Measurements from ENCODE around the gene EMC7. TPM values are rescaled to one million over a fixed set of nuclear protein-coding genes. Genes with fewer than 3 reads are reported as not detected.
"Not testable (repeated sequence)": the region's sequence is repeated elsewhere in the genome, so short reads cannot be mapped to it uniquely, and the experiment has no call there.

The EMC7 gene
- total and polyA plus RNA-seq, 8 donors: 25.8 to 48.4 (median 33.8) TPM

DNA sequence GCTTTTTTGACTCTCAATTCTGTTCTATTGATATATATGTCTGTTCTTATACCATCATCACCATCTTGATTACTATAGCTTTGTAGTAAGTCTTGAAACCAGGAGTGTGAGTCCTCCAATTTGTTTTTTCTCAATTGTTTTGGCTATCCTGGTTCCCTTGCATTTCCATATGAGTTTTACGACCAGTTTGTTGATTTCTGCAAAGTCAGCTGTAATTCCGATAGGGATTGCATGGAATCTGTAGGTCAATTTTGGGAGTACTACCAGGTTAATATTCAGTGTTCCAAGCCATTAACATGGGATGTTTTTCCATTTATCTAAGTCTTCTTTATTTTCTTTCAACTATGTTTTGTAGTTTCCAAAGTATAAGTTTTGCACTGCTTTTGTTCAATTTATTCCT, 27.2 kb upstream of the EMC7 start:
- no peaks in the 10 kb centered on the region for H3K9me3 ChIP-seq
- H3K4me1 ChIP-seq: no peaks in the 10 kb centered on the region
- H3K27ac ChIP-seq: no peak overlapping the region
- ATAC-seq (no peak), DNase-seq (no peak), FAIRE-seq (no peak)
- no peaks in the 10 kb centered on the region for H3K36me3 ChIP-seq
- 48 to 49% methylated on average over 2 of the region's 2 CpGs for whole genome bisulfite sequencing, 2 donors
- intact Hi-C loops (cut with DNase I): no loop called here
- H3K27me3 ChIP-seq: no peaks in the 10 kb centered on the region
- TF ChIP-seq, protein P1, sequence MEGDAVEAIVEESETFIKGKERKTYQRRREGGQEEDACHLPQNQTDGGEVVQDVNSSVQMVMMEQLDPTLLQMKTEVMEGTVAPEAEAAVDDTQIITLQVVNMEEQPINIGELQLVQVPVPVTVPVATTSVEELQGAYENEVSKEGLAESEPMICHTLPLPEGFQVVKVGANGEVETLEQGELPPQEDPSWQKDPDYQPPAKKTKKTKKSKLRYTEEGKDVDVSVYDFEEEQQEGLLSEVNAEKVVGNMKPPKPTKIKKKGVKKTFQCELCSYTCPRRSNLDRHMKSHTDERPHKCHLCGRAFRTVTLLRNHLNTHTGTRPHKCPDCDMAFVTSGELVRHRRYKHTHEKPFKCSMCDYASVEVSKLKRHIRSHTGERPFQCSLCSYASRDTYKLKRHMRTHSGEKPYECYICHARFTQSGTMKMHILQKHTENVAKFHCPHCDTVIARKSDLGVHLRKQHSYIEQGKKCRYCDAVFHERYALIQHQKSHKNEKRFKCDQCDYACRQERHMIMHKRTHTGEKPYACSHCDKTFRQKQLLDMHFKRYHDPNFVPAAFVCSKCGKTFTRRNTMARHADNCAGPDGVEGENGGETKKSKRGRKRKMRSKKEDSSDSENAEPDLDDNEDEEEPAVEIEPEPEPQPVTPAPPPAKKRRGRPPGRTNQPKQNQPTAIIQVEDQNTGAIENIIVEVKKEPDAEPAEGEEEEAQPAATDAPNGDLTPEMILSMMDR (IDR thresholded peaks at IDR 0.05): no peak
- H3K4me3 ChIP-seq: no peak overlapping the region

DNA sequence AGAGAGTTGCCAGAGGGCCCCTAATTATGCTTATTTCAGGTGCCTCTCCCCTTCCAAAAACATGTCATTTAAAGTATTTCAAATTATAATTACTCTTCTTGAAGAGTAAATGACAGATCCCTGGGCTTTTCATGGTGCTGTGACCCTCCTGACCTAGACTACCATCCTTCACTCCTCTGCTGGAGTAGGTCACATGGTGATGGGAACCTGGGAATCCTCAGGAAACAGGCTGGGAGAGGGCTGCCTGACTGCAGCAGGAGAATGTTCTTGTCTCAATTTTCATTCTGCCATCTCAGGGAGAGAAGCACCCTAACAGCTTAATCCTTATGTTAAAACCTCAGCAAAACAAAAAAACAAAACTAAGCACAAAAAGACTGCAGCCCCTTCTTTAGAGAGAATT, 24.9 kb upstream of the EMC7 start:
- no peaks in the 10 kb centered on the region for H3K36me3 ChIP-seq
- H3K9me3 ChIP-seq: no peaks in the 10 kb centered on the region
- H3K27me3 ChIP-seq: no peaks in the 10 kb centered on the region
- no peak overlapping the region for H3K27ac ChIP-seq
- no peak overlapping the region for H3K4me3 ChIP-seq
- ATAC-seq (no peak), FAIRE-seq (no peak), DNase-seq (no peak)
- H3K4me1 ChIP-seq: no peaks in the 10 kb centered on the region
- intact Hi-C loops (cut with DNase I): no loop called here
- TF ChIP-seq, protein P1 (IDR thresholded peaks at IDR 0.05): no peak

DNA sequence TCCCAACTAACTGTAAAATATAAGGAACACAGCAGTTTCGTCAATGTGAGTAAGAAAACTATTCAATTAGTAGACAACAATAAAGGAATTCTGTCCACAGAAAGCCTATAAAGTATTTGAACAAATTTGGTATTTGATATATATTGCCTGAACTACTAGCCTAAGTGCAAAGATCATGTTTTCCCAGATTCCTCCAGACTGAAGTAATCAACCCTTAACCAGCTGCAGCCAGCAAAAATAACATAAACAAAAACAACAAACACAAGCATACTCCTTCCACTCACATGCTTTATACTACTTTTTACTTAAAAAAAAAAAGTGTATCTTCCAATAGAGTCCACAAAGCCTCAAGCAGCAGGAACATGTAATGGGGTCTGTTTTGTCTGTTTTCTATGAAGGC, 24.3 kb upstream of the EMC7 start:
- no peaks in the 10 kb centered on the region for H3K27me3 ChIP-seq
- H3K9me3 ChIP-seq: no peaks in the 10 kb centered on the region
- intact Hi-C loops (cut with DNase I): no loop called here
- FAIRE-seq (no peak), ATAC-seq (no peak), DNase-seq (no peak)
- H3K27ac ChIP-seq: no peak overlapping the region
- TF ChIP-seq, protein P1 (IDR thresholded peaks at IDR 0.05): no peak
- no peaks in the 10 kb centered on the region for H3K4me1 ChIP-seq
- no peaks in the 10 kb centered on the region for H3K36me3 ChIP-seq
- WGBS, 2 donors: 17 to 31% methylated on average over 1 of the region's 1 CpG
- H3K4me3 ChIP-seq: no peak overlapping the region

DNA sequence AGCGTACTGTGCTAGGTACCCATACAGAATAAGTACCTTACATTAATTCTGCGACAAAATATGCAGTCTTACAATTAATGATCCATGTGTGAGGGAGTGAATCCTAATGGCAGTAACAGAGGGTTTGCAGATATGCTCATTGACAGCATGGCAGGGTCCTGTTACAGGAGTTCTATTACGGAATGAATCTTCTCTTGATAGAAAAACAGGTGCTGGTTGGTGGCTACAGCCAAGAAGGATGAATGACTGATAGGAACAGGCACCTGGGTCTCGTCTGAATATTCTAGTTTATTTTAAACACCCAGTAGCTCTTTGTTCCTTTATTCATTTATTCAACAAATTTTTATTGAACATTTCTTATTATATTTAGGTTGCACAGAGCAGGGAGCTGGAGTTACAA, 23.0 kb upstream of the EMC7 start:
- ATAC-seq (no peak), DNase-seq (no peak), FAIRE-seq (no peak)
- no peak overlapping the region for H3K4me3 ChIP-seq
- H3K9me3 ChIP-seq: no peaks in the 10 kb centered on the region
- H3K36me3 ChIP-seq: no peaks in the 10 kb centered on the region
- H3K27me3 ChIP-seq: no peaks in the 10 kb centered on the region
- intact Hi-C loops (cut with DNase I): no loop called here
- H3K4me1 ChIP-seq: no peaks in the 10 kb centered on the region
- WGBS, 2 donors: 65 to 71% methylated on average over 4 of the region's 4 CpGs
- H3K27ac ChIP-seq: no peak overlapping the region
- TF ChIP-seq, protein P1 (IDR thresholded peaks at IDR 0.05): no peak

DNA sequence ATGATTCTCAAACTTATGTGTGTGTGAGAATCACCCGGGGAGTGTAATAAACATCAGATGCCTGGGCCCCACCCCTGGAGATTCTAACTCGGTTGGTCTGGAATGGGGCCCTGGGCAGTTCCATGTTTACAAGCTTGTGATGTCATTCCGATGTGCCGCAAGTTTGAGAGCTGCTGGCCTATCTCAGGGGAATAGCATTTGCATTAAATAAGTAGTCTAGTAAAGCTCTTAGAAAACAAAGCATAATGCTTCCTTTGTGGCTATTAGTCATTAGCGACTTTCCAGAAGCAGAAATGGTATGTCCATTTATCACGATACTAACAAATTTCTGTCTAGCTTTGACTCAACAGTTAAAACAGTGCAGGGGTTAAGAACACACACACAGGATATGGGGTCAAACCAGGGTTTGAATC, 21.1 kb upstream of the EMC7 start:
- intact Hi-C loops (cut with DNase I): no loop called here
- FAIRE-seq (no peak), ATAC-seq (peak in 1 of 4 donors; percentile 18), DNase-seq (no peak)
- Histone ChIP-seq H3K4me1 (no peaks in the 10 kb centered on the region), H3K9me3 (no peaks in the 10 kb centered on the region), H3K36me3 (no peaks in the 10 kb centered on the region), H3K4me3 (no peak overlapping the region), H3K27me3 (no peaks in the 10 kb centered on the region), H3K27ac (no peak overlapping the region)
- TF ChIP-seq, protein P1 (IDR thresholded peaks at IDR 0.05): no peak
- WGBS, 2 donors: 24% methylated on average over 6 of the region's 6 CpGs

DNA sequence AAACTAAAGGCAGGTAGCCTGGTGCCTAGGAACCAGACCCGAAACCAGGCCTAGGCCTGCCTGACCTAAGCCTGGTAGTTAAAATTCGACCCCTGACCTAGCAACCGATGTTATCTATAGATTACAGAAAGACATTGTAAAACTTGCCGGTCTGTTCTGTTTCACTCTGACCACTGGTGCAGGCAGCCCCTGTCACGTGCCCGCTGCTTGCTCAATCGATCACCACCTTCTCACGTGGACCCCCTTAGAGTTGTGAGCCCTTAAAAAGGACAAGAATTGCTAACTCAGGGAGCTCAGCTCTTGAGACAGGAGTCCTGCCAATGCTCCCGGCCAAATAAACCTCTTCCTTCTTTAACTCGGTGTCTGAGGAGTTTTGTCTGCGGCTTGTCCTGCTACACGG, 20.1 kb upstream of the EMC7 start:
- H3K9me3 ChIP-seq; H3K4me1 ChIP-seq; FAIRE-seq; H3K27me3 ChIP-seq; intact Hi-C loops (cut with DNase I); H3K27ac ChIP-seq; H3K4me3 ChIP-seq; H3K36me3 ChIP-seq; ATAC-seq; DNase-seq: not testable (repeated sequence)
- WGBS, 2 donors: 84 to 87% methylated on average over 12 of the region's 12 CpGs

DNA sequence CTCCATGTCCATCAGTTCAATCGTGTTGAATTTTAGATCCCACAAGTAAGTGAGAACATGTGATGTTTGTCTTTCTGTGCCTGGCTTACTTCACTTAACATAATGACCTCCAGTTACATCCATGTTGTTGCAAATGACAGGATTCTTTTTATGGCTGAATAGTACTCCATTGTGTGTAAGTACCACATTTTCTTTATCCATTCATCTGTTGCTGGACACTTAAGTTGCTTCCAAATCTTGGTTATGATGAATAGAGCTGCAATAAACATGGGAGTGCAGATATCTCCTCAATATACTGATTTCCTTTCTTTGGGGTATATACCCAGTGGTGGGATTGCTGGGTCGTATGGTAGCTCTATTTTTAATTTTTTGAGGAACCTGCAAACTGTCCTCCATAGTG, 18.8 kb upstream of the EMC7 start:
- DNase-seq; H3K4me1 ChIP-seq; ATAC-seq; H3K4me3 ChIP-seq; H3K9me3 ChIP-seq; H3K27ac ChIP-seq; FAIRE-seq; intact Hi-C loops (cut with DNase I); H3K36me3 ChIP-seq; H3K27me3 ChIP-seq: not testable (repeated sequence)
- 38 to 49% methylated on average over 2 of the region's 2 CpGs for WGBS, 2 donors

Data from pancreas (tissue), 10 donors.